Erythroblast (primary cell): ENCODE data around the gene TCF7L2.

Source experiments
- GATA1 ChIP-seq: IDR thresholded peaks from 2 replicates; pipeline ENCODE4 v1.6.1; 2011; ENCODE audit warnings: low read depth, mild to moderate bottlenecking, control low read depth, low read length, moderate library complexity
- POLR2A ChIP-seq: IDR thresholded peaks from 2 replicates; pipeline ENCODE4 v1.6.1; 2011; ENCODE audit warnings: mild to moderate bottlenecking, low read length

DNA sequence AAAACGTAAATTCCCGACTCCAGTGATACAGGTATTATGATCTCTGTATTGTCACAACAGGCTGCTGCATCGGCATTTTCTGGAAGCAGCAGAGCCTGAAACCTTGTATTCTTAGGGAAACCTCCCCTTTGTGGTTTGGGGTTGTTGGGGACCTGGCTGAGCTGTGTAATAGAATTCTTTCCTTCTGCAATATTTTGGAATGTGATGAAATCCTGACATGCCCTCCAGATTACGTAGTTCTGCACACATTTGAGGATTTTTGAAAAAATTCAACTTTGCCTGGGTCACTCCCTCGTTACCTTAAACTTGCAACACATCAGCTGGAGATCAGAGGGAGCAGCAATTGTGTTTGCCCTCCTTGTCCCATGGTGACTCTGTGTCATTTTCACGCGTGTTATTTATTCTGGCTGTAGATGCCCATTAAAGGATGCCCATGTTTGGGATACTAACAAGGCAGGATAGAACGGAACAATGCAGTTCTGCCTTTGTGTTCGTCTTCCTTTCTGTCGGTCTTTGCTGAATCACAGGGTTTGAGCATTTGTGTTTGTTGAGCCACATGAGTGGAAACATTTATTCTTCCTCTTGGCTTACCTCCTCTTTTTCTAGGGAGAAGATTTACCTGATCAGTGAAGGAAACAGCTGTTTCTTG is 181.7 kb downstream of the TCF7L2 start:
- TF ChIP-seq POLR2A (no peak), GATA1 (no peak)
